ENCODE results near the gene KLF12.
A peak's percentile ranks its signal among the peaks of the same experiment; 100 is the strongest.

The KLF12 gene

DNA sequence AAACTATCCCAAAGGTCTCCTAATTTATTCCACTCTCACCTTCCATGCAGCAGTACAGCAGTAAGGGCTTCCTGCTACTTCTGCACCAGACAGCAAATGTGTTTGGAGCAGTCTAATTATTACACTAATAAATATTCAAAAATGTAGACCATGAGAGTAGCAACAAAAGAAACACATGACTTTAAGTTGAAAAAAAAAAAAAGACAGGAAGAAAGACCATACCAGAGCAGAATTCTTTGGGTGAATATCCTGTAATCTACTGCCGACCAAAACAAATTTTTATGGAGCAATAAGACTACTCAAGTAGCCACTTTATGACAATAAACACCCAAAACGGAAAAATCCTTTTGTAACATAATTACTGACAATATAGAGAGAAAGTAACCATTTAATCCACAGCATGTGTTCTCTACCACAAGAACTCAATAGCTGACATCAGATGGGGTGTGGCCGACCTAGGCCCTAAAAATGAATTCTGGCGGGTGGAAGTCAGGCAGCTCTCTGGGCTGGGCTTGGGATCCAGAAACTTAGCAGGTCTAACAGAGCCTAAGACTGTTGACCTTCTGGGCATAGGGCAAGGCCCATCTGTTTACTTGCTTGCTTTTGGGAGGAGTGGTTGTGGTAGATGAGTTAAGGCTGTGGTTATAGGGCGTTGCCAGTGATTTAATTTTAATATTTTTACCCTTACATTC, 4.6 kb downstream of the KLF12 start:
- Histone ChIP-seq H4K20me1 (ENCODE audit: insufficient read depth, low read length) (no peaks in the 10 kb centered on the region), H3F3A (ENCODE audit: insufficient read depth, low read length) (0 out of 2 replicates have a peak, but pooled peaks cover 3% of the 10 kb centered on the region), H3K36me3 (ENCODE audit: insufficient read depth, low read length) (no peaks in the 10 kb centered on the region), H3K9me2 (ENCODE audit: low read depth, low read length) (no peaks in the 10 kb centered on the region), H3K9ac (ENCODE audit: low read length) (peak overlapping the region; percentile 46; the same call in 1 of the 2 replicates), H3K4me1 (ENCODE audit: insufficient read depth, low read length, severe bottlenecking) (peaks cover 75% of the 10 kb centered on the region), H3K27ac (ENCODE audit: low read depth, low read length, poor library complexity, severe bottlenecking) (peak overlapping the region; percentile 87), H3K27me3 (ENCODE audit: insufficient read depth, low read length) (no peaks in the 10 kb centered on the region), H2AFZ (ENCODE audit: low read length) (no peak overlapping the region), H3K79me2 (ENCODE audit: insufficient read depth, low read length) (peaks cover 71% of the 10 kb centered on the region), H3K9me3 (ENCODE audit: low read length) (no peaks in the 10 kb centered on the region), H3K4me3 (ENCODE audit: low read depth, low read length, poor library complexity, severe bottlenecking) (peak overlapping the region; percentile 75), H3K4me2 (ENCODE audit: low read length) (peak overlapping the region; percentile 82)
- TF ChIP-seq EZH2 (IDR thresholded peaks at IDR 0.05; ENCODE audit: borderline replicate concordance, low read length), result no peak
- TF ChIP-seq, protein P1, sequence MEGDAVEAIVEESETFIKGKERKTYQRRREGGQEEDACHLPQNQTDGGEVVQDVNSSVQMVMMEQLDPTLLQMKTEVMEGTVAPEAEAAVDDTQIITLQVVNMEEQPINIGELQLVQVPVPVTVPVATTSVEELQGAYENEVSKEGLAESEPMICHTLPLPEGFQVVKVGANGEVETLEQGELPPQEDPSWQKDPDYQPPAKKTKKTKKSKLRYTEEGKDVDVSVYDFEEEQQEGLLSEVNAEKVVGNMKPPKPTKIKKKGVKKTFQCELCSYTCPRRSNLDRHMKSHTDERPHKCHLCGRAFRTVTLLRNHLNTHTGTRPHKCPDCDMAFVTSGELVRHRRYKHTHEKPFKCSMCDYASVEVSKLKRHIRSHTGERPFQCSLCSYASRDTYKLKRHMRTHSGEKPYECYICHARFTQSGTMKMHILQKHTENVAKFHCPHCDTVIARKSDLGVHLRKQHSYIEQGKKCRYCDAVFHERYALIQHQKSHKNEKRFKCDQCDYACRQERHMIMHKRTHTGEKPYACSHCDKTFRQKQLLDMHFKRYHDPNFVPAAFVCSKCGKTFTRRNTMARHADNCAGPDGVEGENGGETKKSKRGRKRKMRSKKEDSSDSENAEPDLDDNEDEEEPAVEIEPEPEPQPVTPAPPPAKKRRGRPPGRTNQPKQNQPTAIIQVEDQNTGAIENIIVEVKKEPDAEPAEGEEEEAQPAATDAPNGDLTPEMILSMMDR (IDR thresholded peaks at IDR 0.05; ENCODE audit: low read length), result no peak

DNA sequence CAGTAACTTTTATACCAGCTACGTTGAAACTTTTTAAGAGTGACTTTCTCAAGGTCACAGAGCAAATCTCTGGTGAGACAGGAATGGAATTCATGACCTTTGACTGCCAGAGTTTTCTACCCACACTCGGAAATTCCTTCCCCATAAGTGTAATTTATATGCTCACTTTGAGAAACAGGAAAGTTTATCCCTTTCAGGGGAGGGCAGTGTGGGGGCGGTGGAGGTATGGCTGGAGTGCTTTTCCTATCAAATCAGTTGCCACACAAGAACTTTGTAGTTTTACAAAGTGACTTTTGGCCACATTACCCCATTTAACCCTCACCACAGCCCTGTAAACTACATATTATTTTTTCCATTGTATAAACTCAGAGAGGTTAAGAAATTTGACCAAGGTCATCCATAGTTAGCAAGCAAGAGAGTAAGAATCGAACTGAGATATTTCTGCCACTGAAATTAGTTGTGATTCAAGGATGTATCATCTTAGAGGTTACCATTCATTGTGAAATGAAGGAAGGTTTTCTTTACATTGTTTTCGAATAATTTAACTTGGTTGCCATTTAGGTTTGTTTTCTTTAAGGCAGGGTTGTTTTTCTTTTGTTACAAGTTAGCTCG, 5.9 kb downstream of the KLF12 start:
- peak overlapping the region; percentile 58 for H3K4me2 ChIP-seq (ENCODE audit: low read length)

DNA sequence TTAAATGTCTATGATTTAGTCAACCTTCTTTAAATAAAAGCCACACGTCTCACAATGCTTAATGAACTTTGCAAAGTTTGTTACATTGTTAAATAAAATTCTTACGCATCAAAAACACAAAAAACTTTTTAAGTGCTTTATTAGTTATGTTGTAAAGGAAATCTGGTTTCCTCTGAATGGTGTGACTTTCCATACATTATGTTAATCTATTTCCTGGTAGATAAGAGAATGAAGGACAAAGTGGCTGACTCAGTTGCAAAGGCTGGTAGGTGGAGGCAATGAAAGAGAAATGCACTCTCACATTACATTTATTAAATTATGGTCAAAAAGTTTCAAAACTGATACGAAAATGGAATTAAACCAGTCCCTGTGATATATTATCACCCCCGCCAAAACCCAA, 15.9 kb downstream of the KLF12 start:
- no peak overlapping the region for H3K4me3 ChIP-seq (ENCODE audit: low read depth, low read length, poor library complexity, severe bottlenecking)
- no peak overlapping the region for H3K27ac ChIP-seq (ENCODE audit: low read depth, low read length, poor library complexity, severe bottlenecking)
- H3K9me2 ChIP-seq (ENCODE audit: low read depth, low read length), result no peaks in the 10 kb centered on the region
- peaks cover 23% of the 10 kb centered on the region for H3K9me3 ChIP-seq (ENCODE audit: low read length)
- no peaks in the 10 kb centered on the region for H4K20me1 ChIP-seq (ENCODE audit: insufficient read depth, low read length)
- H3K4me2 ChIP-seq (ENCODE audit: low read length), result no peak overlapping the region
- no peak for TF ChIP-seq EZH2 (IDR thresholded peaks at IDR 0.05; ENCODE audit: borderline replicate concordance, low read length)
- TF ChIP-seq, protein P1 (IDR thresholded peaks at IDR 0.05; ENCODE audit: low read length), result no peak
- peaks cover 10% of the 10 kb centered on the region for H3K4me1 ChIP-seq (ENCODE audit: insufficient read depth, low read length, severe bottlenecking)
- H3F3A ChIP-seq (ENCODE audit: insufficient read depth, low read length), result no peaks in the 10 kb centered on the region
- H3K79me2 ChIP-seq (ENCODE audit: insufficient read depth, low read length), result peaks cover 73% of the 10 kb centered on the region
- H3K27me3 ChIP-seq (ENCODE audit: insufficient read depth, low read length), result no peaks in the 10 kb centered on the region
- H3K9ac ChIP-seq (ENCODE audit: low read length), result no peak overlapping the region
- no peak overlapping the region for H2AFZ ChIP-seq (ENCODE audit: low read length)
- peaks cover 12% of the 10 kb centered on the region; the same call in 1 of the 2 replicates for H3K36me3 ChIP-seq (ENCODE audit: insufficient read depth, low read length)

More for the DNA sequence above, 5.9 kb downstream of the KLF12 start:
- no peaks in the 10 kb centered on the region for H3K27me3 ChIP-seq (ENCODE audit: insufficient read depth, low read length)
- no peaks in the 10 kb centered on the region for H4K20me1 ChIP-seq (ENCODE audit: insufficient read depth, low read length)
- peak overlapping the region; percentile 87 for H3K27ac ChIP-seq (ENCODE audit: low read depth, low read length, poor library complexity, severe bottlenecking)
- peak overlapping the region; percentile 41 for H3K9ac ChIP-seq (ENCODE audit: low read length)
- H3K9me3 ChIP-seq (ENCODE audit: low read length), result no peaks in the 10 kb centered on the region
- no peak overlapping the region for H2AFZ ChIP-seq (ENCODE audit: low read length)
- TF ChIP-seq, protein P1 (IDR thresholded peaks at IDR 0.05; ENCODE audit: low read length), result no peak
- TF ChIP-seq EZH2 (IDR thresholded peaks at IDR 0.05; ENCODE audit: borderline replicate concordance, low read length), result no peak
- H3K9me2 ChIP-seq (ENCODE audit: low read depth, low read length), result no peaks in the 10 kb centered on the region
- H3K79me2 ChIP-seq (ENCODE audit: insufficient read depth, low read length), result peaks cover 85% of the 10 kb centered on the region
- H3K4me3 ChIP-seq (ENCODE audit: low read depth, low read length, poor library complexity, severe bottlenecking), result peak overlapping the region; percentile 40
- H3K36me3 ChIP-seq (ENCODE audit: insufficient read depth, low read length), result no peaks in the 10 kb centered on the region
- H3K4me1 ChIP-seq (ENCODE audit: insufficient read depth, low read length, severe bottlenecking), result peaks cover 89% of the 10 kb centered on the region
- 0 out of 2 replicates have a peak, but pooled peaks cover 3% of the 10 kb centered on the region for H3F3A ChIP-seq (ENCODE audit: insufficient read depth, low read length)
